Measurements from ENCODE around the gene UBE2N. TPM values are rescaled to one million over a fixed set of nuclear protein-coding genes. Genes with fewer than 3 reads are reported as not detected.

The UBE2N gene
- 63.6 and 73.6 TPM in 2 replicates for total RNA-seq

GRCh38 chr12:93441617-93442410 is at the start of gene UBE2N:
TSS of gene UBE2N (minus strand) at chr12:93441947. CDS start at chr12:93441884, 63 bp downstream.

GRCh38 chr12:93467351-93468007 is 25.7 kb upstream of the UBE2N start, which contains the start of gene MRPL42:
TSS of gene MRPL42 (plus strand) at chr12:93467514. CDS start at chr12:93469286, 1,772 bp downstream.

GRCh38 chr12:93377252-93378195 is 64.2 kb downstream of the UBE2N start, which contains the start of gene NUDT4:
TSS of gene NUDT4 (plus strand) at chr12:93377925. CDS start at chr12:93378323, 398 bp downstream.

Other genes with a start within 250 kb of the UBE2N start
- gene NUDT4, start 64.0 kb downstream of the UBE2N start, total RNA-seq, result 51.6 and 66.0 TPM in 2 replicates
- gene MRPL42, start 25.6 kb upstream of the UBE2N start, total RNA-seq, result 112 and 130 TPM in 2 replicates
- gene SOCS2, start 130.7 kb upstream of the UBE2N start, total RNA-seq, result 15.0 and 26.3 TPM in 2 replicates
- gene CRADD, start 235.4 kb upstream of the UBE2N start, total RNA-seq, result 10.3 and 14.0 TPM in 2 replicates